Stomach smooth muscle (tissue), 2 donors: ENCODE results near the gene CDK3.
"Not testable (repeated sequence)": the region's sequence is repeated elsewhere in the genome, so short reads cannot be mapped to it uniquely, and the experiment has no call there.

ENCODE experiments used
- H3K27ac ChIP-seq: one replicate; pipeline ENCODE4 v1.7.0; 2013; ENCODE audit warnings: mild to moderate bottlenecking, low read length, inconsistent platforms
- H3K27me3 ChIP-seq, 2 donors: one replicate each; pipeline ENCODE4 v1.7.0; 2013; ENCODE audit warnings: low read length in 2 of 2; ENCODE audit not compliant: insufficient read depth in 2 of 2, control insufficient read depth in 1 of 2
- H3K36me3 ChIP-seq, 2 donors: one replicate each; pipeline ENCODE4 v1.7.0; 2013; ENCODE audit warnings: low read length in 2 of 2; ENCODE audit not compliant: control insufficient read depth in 2 of 2, insufficient read depth in 2 of 2
- H3K4me1 ChIP-seq: one replicate; pipeline ENCODE4 v1.7.0; 2013; ENCODE audit warnings: low read length; ENCODE audit not compliant: control insufficient read depth, insufficient read depth
- H3K4me3 ChIP-seq, 2 donors: one replicate each; pipeline ENCODE4 v1.7.0; 2013; ENCODE audit warnings: low read length in 2 of 2
- H3K9ac ChIP-seq, 2 donors: one replicate each; pipeline ENCODE4 v1.7.0; 2013; ENCODE audit warnings: low read length in 2 of 2, mild to moderate bottlenecking in 1 of 2
- H3K9me3 ChIP-seq, 2 donors: one replicate each; pipeline ENCODE4 v1.7.0; 2013; ENCODE audit warnings: low read length in 2 of 2; ENCODE audit not compliant: control insufficient read depth in 2 of 2
- donor health status: healthy.
- donor health status: Pancreatic carcinoma.

CDK3 gene

DNA sequence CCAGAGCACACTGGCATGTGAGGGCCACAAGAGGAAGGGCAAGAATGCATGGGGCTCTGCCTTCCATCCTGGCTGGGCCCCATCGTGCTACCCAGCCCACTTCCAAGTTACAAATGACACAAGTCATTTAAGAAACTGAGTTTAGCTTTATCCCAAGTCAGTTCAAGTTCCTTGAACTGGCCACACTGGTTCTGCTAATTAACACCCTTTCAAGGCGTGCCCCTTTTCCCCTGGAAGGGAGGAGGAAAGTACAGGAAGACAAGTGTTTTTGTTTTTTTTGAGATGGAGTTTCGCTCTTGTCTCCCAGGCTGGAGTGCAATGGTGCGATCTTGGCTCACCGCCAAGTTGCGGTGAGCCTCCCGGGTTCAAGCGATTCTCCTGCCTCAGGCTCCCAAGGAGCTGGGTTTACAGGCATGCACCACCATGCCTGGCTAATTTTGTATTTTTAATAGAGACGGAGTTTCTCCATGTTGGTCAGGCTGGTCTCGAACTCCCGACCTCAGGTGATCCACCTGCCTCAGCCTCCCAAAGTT lies 43.9 kb downstream of the CDK3 start:
- not testable (repeated sequence) for H3K9ac ChIP-seq, H3K27me3 ChIP-seq, H3K4me3 ChIP-seq, H3K4me1 ChIP-seq, H3K27ac ChIP-seq, H3K9me3 ChIP-seq
- peaks cover 76 to 79% of the 10 kb centered on the region in 2 donors for H3K36me3 ChIP-seq

DNA sequence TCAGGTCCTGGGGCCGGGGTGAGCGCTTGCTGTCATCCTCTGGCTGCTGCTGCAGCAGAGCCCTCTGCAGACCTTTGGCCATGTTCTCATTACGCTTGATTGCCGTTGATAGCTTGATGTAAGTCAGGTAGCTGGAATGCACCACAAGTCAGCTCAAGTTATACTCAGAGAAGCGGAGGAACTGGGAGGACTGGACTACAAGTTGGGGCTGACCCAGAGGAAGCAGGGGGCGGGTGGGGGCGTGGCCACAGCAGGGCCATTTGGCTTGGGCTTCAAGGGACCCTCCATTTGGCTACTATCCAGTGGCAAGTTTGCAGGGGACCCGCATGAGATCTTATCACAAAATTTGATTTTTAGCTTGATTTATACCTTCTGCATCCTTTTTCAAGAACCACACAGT lies 45.4 kb downstream of the CDK3 start:
- Histone ChIP-seq H3K9ac (no peak overlapping the region), H3K4me1 (no peaks in the 10 kb centered on the region), H3K36me3 (peaks cover 79 to 83% of the 10 kb centered on the region in 2 donors), H3K9me3 (no peaks in the 10 kb centered on the region), H3K27ac (no peak overlapping the region), H3K4me3 (no peak overlapping the region), H3K27me3 (no peaks in the 10 kb centered on the region)

DNA sequence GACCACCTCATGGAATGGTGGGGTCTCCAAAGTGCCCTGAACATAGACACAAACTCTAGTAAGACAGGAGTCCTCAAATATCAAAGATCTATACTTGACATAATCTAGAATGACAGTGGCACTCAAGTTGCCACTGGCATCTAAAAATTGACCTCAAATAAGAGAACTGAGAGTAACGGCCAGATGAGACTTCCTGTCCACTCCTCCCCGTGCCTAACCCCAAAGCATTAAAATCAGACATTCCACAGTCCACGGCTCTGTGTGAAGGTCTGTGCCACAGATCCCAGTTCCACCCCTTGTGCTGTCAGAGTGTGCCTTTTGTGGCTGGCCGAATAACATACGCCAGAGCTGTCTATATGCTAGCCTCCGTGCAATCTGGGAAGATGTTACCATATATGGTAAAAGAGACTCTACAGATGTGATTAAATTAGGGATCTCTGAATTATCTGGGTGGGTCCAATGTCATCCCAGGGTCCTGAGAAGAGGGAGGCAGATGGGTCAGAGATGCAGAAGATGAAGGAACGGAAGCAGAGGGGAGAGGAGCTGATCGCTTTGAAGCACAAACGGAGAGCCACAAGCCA lies 47.5 kb downstream of the CDK3 start:
- Histone ChIP-seq H3K36me3 (peaks cover 71 to 77% of the 10 kb centered on the region in 2 donors), H3K4me3 (no peak overlapping the region), H3K27ac (no peak overlapping the region), H3K9me3 (no peaks in the 10 kb centered on the region), H3K4me1 (no peaks in the 10 kb centered on the region), H3K9ac (no peak overlapping the region), H3K27me3 (no peaks in the 10 kb centered on the region)

DNA sequence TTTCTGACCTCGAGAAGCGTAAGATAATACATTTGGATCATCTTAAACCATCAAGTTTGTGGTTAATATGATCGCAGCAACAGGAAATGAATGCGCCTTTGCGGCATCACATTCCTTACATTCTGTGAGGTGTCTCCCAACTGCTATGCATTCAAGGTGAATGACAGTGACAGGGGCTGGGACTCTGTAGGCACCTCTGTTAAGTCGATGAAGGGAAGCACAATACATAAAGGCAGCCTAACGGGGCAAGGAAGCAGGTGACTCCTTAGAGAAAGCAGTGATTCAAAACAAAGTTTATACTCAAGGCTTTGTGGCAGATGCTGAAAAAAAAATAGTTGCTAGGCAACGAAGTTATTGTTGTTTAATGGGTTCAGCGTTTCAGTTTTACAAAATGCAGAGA lies 48.1 kb downstream of the CDK3 start:
- H3K9ac ChIP-seq, result no peak overlapping the region
- H3K27me3 ChIP-seq, result no peaks in the 10 kb centered on the region
- no peak overlapping the region for H3K4me3 ChIP-seq
- H3K27ac ChIP-seq, result no peak overlapping the region
- no peaks in the 10 kb centered on the region for H3K9me3 ChIP-seq
- peaks cover 70 to 76% of the 10 kb centered on the region in 2 donors for H3K36me3 ChIP-seq
- no peaks in the 10 kb centered on the region for H3K4me1 ChIP-seq

DNA sequence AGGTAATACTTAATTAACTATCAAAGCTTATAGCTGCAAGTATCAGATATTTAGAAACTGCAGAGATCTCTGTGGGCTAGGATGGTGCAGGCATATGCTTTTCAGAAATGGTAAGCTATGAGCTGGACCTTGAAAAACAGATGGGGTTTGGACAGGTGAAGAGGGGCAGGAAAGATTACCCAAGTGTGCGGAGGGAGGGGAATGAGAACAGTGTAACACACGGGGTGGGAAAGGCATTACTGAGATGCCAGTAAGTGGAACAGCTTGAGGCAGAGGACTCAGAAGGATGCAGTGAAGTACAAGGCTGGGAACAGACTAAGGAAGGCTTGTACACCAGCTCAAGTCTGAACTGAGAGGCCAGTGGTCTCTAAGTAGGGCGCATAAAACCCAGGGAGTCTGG lies 48.6 kb downstream of the CDK3 start:
- Histone ChIP-seq H3K36me3 (peaks cover 70 to 75% of the 10 kb centered on the region in 2 donors), H3K27ac (no peak overlapping the region), H3K9me3 (no peaks in the 10 kb centered on the region), H3K27me3 (no peaks in the 10 kb centered on the region), H3K4me3 (no peak overlapping the region), H3K4me1 (no peaks in the 10 kb centered on the region), H3K9ac (no peak overlapping the region)

DNA sequence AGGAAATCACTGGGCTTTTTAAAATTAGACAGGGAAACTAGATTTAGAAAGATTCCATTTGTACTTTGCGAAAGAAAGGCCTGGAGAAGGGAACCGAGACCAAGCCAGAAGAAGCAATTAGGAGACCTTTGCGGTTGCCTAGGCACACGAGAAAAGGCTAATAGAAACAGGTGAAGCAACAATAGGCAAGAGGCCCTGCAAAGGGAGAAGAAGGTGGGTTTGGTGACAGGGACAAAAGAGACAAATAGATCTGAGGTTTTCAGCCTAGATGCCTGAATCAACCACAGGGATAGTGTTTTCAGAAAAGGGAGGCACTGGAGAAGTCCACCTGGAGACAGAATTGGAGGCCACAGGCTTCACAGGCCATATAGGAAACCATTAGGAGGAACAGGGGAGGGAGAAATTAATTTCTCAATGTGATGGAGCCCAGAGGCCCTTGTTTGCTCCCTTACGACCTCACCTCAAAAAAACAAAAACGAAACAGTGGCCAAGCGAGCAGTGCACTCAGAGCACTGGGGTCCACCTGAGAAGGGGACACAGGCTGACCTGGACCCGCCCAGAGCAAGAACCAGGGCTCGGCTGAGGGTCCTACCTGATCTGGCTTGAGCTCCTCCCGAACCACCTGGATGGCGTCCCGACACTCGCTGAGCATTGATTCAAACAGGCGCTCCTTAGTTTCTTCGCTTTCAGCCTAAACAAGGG lies 49.3 kb downstream of the CDK3 start:
- Histone ChIP-seq H3K36me3 (peaks cover 62 to 71% of the 10 kb centered on the region in 2 donors), H3K27me3 (no peaks in the 10 kb centered on the region), H3K4me3 (no peak overlapping the region), H3K4me1 (no peaks in the 10 kb centered on the region), H3K9me3 (no peaks in the 10 kb centered on the region), H3K9ac (no peak overlapping the region), H3K27ac (no peak overlapping the region)

DNA sequence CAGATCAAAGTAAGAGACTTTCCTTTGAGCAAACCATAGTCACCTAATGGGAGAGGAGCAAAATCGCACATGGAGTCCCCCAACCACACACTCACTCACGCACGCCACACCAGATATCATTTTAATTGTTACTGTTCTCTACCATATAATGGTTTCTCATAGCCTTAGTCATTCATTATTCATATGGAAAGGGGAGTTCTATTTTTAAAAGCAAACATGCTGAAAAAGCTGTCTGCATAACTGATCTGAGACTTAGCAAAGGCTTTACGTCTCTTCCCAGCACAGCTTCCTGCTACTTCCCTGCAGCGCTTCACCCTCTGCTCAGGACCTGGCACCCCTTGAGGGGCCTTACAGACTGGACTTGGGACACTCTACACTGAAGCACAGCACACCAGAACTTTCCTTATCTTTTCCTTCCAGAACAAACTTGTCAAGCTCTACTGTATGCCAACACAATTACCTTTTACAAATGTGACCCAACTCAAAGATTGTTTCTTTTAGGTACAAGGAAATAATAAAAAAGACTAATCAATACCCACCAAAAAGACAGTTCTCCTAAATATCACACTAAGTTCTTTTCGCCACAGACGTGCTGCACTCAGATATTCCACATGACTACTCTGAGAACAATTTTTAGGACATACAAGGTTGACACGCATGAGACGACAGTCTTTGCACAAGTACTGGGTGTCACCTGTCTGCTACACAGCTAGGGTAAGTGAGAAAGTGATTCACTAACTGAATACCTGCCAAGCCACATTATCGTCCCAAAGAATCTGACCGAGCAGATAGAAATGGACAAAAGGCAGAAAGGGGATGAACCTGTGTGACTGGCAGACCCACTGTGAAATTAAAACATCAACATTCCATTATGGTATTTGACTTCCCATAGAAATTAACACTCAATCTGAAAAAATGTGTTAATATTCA lies 50.1 kb downstream of the CDK3 start:
- Histone ChIP-seq H3K36me3 (peaks cover 54 to 64% of the 10 kb centered on the region in 2 donors), H3K9ac (no peak overlapping the region), H3K9me3 (no peaks in the 10 kb centered on the region), H3K4me3 (no peak overlapping the region), H3K27me3 (no peaks in the 10 kb centered on the region), H3K27ac (no peak overlapping the region), H3K4me1 (no peaks in the 10 kb centered on the region)

DNA sequence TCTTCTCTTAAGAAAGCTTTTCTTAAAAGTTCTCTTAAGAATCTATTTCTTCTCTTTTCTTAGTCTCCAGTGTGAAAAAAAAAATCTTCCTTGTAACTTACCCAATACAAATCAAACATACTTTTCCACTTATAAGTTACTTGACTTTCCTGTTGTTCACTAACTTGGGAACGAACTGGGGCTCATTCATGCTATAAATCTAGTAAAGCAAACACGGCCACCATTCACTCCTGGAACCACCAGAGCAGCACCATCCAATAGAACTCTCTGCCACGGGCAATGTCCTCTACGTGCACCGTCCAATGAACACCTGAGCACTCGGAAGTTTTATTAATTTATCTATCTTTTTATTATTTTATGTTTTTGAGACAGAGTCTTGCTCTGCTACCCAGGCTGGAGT lies 50.9 kb downstream of the CDK3 start:
- Histone ChIP-seq H3K4me3 (no peak overlapping the region), H3K9ac (no peak overlapping the region), H3K36me3 (peaks cover 54 to 66% of the 10 kb centered on the region in 2 donors), H3K27me3 (no peaks in the 10 kb centered on the region), H3K27ac (no peak overlapping the region), H3K4me1 (no peaks in the 10 kb centered on the region), H3K9me3 (no peaks in the 10 kb centered on the region)

DNA sequence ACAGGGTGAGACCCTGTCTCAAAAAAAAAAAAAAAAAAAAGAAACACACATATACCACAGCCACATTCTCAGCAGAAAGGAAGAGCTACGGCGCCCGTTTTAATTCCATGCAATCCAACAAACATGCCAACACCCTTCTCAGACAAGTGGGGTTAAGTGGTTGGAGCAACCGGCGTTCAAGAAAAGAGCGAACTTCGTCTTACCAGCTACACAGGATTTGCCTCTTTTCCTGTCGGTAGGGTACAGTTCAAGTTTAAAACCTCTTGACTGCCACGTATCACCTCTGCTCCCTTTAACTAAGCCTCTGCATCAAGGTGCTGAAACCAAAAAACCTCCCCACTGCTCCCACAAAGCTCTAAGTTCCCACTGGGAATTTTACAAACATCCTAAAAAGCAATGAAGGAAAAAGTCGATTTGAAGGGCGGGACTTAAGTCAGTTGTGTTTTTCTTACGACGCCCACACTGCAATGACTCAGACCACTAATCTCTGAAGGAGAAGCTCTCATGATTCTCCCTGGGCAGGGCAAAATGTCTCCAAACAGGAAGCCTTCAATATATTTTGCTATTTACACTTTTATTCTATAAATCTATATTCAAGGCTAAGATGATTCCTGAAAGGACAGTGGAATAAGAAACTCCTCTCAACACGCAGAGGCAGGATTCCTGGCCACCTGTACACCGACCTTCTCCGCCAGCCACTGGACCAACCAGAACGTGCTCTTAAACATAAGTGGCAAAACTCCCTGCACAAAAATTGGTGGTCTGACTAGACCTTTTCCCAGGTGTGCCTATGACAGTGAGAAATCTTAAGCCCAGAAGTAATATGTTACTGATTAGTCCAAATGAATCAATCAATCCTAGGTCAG lies 52.8 kb downstream of the CDK3 start:
- peaks cover 54 to 62% of the 10 kb centered on the region in 2 donors for H3K36me3 ChIP-seq
- no peak overlapping the region for H3K27ac ChIP-seq

DNA sequence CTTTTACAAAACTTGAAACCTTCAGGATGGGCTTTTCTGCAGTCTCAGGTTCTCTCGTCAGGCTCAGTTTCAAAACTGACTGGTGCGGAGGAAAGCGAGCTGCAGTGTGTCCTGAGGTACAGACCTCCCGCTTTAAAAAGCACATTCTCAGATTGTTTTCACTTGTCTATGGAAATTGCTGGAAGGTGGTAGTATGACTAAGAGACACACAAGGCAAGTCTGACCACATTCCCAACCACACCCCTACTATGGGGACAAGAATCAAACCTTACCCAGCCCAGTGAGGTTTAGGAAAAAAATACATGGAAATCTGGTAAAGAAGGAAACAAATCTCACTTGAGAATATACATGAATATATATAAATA lies 53.4 kb downstream of the CDK3 start:
- no peak overlapping the region for H3K4me3 ChIP-seq
- H3K9me3 ChIP-seq, result no peaks in the 10 kb centered on the region
- H3K27ac ChIP-seq, result no peak overlapping the region
- H3K36me3 ChIP-seq, result peaks cover 54 to 62% of the 10 kb centered on the region in 2 donors
- H3K4me1 ChIP-seq, result no peaks in the 10 kb centered on the region
- no peaks in the 10 kb centered on the region for H3K27me3 ChIP-seq
- no peak overlapping the region for H3K9ac ChIP-seq

More for the DNA sequence above, 52.8 kb downstream of the CDK3 start:
- Histone ChIP-seq H3K4me3 (no peak overlapping the region), H3K27me3 (no peaks in the 10 kb centered on the region), H3K9me3 (no peaks in the 10 kb centered on the region), H3K4me1 (no peaks in the 10 kb centered on the region), H3K9ac (no peak overlapping the region)
